Gastroesophageal sphincter (tissue), 3 donors: ENCODE measurements around the gene LEP.

Experiments
- EP300 ChIP-seq: sonication (generic); formaldehyde crosslinking; IDR thresholded peaks from one replicate; pipeline ENCODE4 v1.6.1; 2017; ENCODE audit warnings: antibody characterized with exemption, mild to moderate bottlenecking
- POLR2A ChIP-seq, 2 donors: fragments of 450-650 bp; IDR thresholded peaks; one replicate each; pipeline ENCODE4 v1.6.1; 2017; ENCODE audit warnings: antibody characterized with exemption in 2 of 2, mild to moderate bottlenecking in 2 of 2, moderate library complexity in 1 of 2
- TF ChIP-seq, protein P1 (sequence below), 4 experiments: fragments of 200-600 bp in 2 of 4; fragments of 450-650 bp in 2 of 4; sonication (generic) in 1 of 4; IDR thresholded peaks; one replicate each; pipeline ENCODE4 v1.5.1; 2017 to 2019; ENCODE audit warnings: antibody characterized with exemption in 4 of 4, mild to moderate bottlenecking in 2 of 4, moderate library complexity in 2 of 4

DNA sequence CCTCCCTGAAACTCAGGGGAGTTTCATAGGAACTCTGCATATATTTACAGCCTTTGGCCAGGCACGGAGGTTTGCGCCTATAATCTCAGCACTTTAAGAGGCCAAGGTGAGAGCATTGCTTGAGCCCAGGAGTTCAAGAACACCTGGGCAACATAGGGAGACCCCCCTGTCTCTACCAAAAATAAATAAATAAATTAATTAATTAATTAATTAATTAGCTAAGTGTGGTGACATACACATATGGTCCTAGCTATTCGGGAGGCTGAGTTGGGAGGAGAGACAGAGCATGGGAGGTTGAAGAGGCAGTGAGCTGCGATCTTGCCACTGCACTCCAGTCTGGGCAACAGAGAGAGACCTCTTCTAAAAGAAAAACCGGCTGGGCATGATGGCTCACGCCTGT is 9.4 kb upstream of the LEP start:
- TF ChIP-seq, protein P1, sequence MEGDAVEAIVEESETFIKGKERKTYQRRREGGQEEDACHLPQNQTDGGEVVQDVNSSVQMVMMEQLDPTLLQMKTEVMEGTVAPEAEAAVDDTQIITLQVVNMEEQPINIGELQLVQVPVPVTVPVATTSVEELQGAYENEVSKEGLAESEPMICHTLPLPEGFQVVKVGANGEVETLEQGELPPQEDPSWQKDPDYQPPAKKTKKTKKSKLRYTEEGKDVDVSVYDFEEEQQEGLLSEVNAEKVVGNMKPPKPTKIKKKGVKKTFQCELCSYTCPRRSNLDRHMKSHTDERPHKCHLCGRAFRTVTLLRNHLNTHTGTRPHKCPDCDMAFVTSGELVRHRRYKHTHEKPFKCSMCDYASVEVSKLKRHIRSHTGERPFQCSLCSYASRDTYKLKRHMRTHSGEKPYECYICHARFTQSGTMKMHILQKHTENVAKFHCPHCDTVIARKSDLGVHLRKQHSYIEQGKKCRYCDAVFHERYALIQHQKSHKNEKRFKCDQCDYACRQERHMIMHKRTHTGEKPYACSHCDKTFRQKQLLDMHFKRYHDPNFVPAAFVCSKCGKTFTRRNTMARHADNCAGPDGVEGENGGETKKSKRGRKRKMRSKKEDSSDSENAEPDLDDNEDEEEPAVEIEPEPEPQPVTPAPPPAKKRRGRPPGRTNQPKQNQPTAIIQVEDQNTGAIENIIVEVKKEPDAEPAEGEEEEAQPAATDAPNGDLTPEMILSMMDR (IDR thresholded peaks at IDR 0.05), result no peak
- TF ChIP-seq POLR2A (IDR thresholded peaks at IDR 0.05), result no peak
- TF ChIP-seq EP300, result no peak
